ENCODE data around the gene AIG1. TPM values are rescaled to one million over a fixed set of nuclear protein-coding genes. Genes with fewer than 3 reads are reported as not detected.

Gene AIG1
- total RNA-seq, 1 experiment from 2014 or later = 51.1 TPM

- ATAC-seq = no peak
- BruUV-seq (replicated peaks) = no TSS peak
- ChIA-PET CTCF (no interaction called here), RAD21 (ENCODE audit: low non-redundant PET in 1 of 2, low total read pairs in 2 of 2, uncharacterized antibody in 2 of 2, unreplicated experiment in 2 of 2) (no interaction called here), POLR2A (no interaction called here)
- Histone ChIP-seq H3K79me2 (ENCODE audit: insufficient read depth, low read length) (no peaks in the 10 kb centered on the region), H3K4me3 (replicated peaks in 1 of 2; ENCODE audit: low read depth in 1 of 2, low read length in 2 of 2) (no peak overlapping the region), H4K20me1 (ENCODE audit: insufficient read depth) (no peaks in the 10 kb centered on the region), H2AFZ (ENCODE audit: low read depth, low read length, poor library complexity, severe bottlenecking) (no peak overlapping the region), H3K9me3 (ENCODE audit: control insufficient read depth in 1 of 2, insufficient read depth in 1 of 2, low read depth in 1 of 2, low read length in 2 of 2) (no peaks in the 10 kb centered on the region), H3K9ac (ENCODE audit: low read length) (no peak overlapping the region), H3K27ac (ENCODE audit: low read depth, low read length) (no peak overlapping the region), H3K9me2 (ENCODE audit: insufficient read depth) (no peaks in the 10 kb centered on the region), H3K4me2 (ENCODE audit: low read length) (no peak overlapping the region), H3K36me3 (ENCODE audit: control insufficient read depth in 1 of 2, insufficient read depth in 2 of 2, low read length in 2 of 2) (no peaks in the 10 kb centered on the region), H3K4me1 (ENCODE audit: control insufficient read depth in 1 of 2, insufficient read depth in 2 of 2, low read length in 2 of 2) (peaks cover 0 to 11% of the 10 kb centered on the region in 2 experiments; a peak in 2 of 4 replicates), H3K27me3 (ENCODE audit: insufficient read depth, low read length) (no peaks in the 10 kb centered on the region)
- no peak for TF ChIP-seq ZFX (IDR thresholded peaks at IDR 0.05)
- TF ChIP-seq JUND (IDR thresholded peaks at IDR 0.05) = no peak
- TF ChIP-seq SP1 (IDR thresholded peaks at IDR 0.05; ENCODE audit: low read depth) = no peak
- no peak for TF ChIP-seq ZNF274 (IDR thresholded peaks at IDR 0.05; ENCODE audit: low read depth, low read length)
- no peak for TF ChIP-seq YY1 (IDR thresholded peaks at IDR 0.05; ENCODE audit: extremely low read depth, insufficient replicate concordance, low read depth, low read length)
- TF ChIP-seq POLR2AphosphoS5 (IDR thresholded peaks at IDR 0.05; ENCODE audit: low read depth, low read length) = no peak
- TF ChIP-seq EZH2phosphoT487 (IDR thresholded peaks at IDR 0.05; ENCODE audit: borderline replicate concordance) = no peak
- TF ChIP-seq SRF (IDR thresholded peaks at IDR 0.05; ENCODE audit: low read depth) = no peak
- no peak for TF ChIP-seq CEBPB (IDR thresholded peaks at IDR 0.05; ENCODE audit: low read depth)
- TF ChIP-seq RAD21 (IDR thresholded peaks at IDR 0.05; ENCODE audit: low read depth) = no peak
- DNase-seq (ENCODE audit: low read depth, low spot score) = no peak
- intact Hi-C loops (cut with micrococcal nuclease) = no loop called here
Measured at GRCh38 chr6:143321491-143322086, 260.9 kb downstream of the AIG1 start.

- TF ChIP-seq MAX (IDR thresholded peaks at IDR 0.05) (no peak), ZBTB33 (IDR thresholded peaks at IDR 0.05; ENCODE audit: extremely low read depth, insufficient replicate concordance, low read length) (no peak), EGR1 (IDR thresholded peaks at IDR 0.05; ENCODE audit: low read depth) (no peak), EZH2phosphoT487 (IDR thresholded peaks at IDR 0.05; ENCODE audit: borderline replicate concordance) (no peak), EZH2 (IDR thresholded peaks at IDR 0.05) (no peak), YY1 (IDR thresholded peaks at IDR 0.05; ENCODE audit: extremely low read depth, insufficient replicate concordance, low read depth, low read length) (no peak)
- DNase-seq (ENCODE audit: low read depth, low spot score) (no peak), ATAC-seq (no peak)
- Histone ChIP-seq H3K9me3 (ENCODE audit: control insufficient read depth in 1 of 2, insufficient read depth in 1 of 2, low read depth in 1 of 2, low read length in 2 of 2) (no peaks in the 10 kb centered on the region), H3K27ac (ENCODE audit: low read depth, low read length) (no peak overlapping the region), H3K79me2 (ENCODE audit: insufficient read depth, low read length) (no peaks in the 10 kb centered on the region), H3K9ac (ENCODE audit: low read length) (no peak overlapping the region), H3K4me2 (ENCODE audit: low read length) (no peak overlapping the region), H3K36me3 (ENCODE audit: control insufficient read depth in 1 of 2, insufficient read depth in 2 of 2, low read length in 2 of 2) (no peaks in the 10 kb centered on the region), H3K9me2 (ENCODE audit: insufficient read depth) (no peaks in the 10 kb centered on the region), H2AFZ (ENCODE audit: low read depth, low read length, poor library complexity, severe bottlenecking) (no peak overlapping the region), H3K27me3 (ENCODE audit: insufficient read depth, low read length) (no peaks in the 10 kb centered on the region), H4K20me1 (ENCODE audit: insufficient read depth) (no peaks in the 10 kb centered on the region), H3K4me3 (replicated peaks in 1 of 2; ENCODE audit: low read depth in 1 of 2, low read length in 2 of 2) (no peak overlapping the region), H3K4me1 (ENCODE audit: control insufficient read depth in 1 of 2, insufficient read depth in 2 of 2, low read length in 2 of 2) (peaks cover 0 to 11% of the 10 kb centered on the region in 2 experiments; a peak in 2 of 4 replicates)
- no TSS peak for BruUV-seq (replicated peaks)
- intact Hi-C loops (cut with micrococcal nuclease) = no loop called here
- POLR2A ChIA-PET = no interaction called here
- CTCF ChIA-PET = no interaction called here
- RAD21 ChIA-PET (ENCODE audit: low non-redundant PET in 1 of 2, low total read pairs in 2 of 2, uncharacterized antibody in 2 of 2, unreplicated experiment in 2 of 2) = no interaction called here
Measured at GRCh38 chr6:143322386-143322785, 261.7 kb downstream of the AIG1 start.
